ENCODE data around the gene PRKCB.
"Not testable (repeated sequence)": the region's sequence is repeated elsewhere in the genome, so short reads cannot be mapped to it uniquely, and the experiment has no call there.

The PRKCB gene

GRCh38 chr16:24135624-24136565 lies 300.1 kb downstream of the PRKCB start:
- DNase-seq (ENCODE audit: low read depth): no peak

- DNase-seq (ENCODE audit: low read depth): no peak
Measured at GRCh38 chr16:24138024-24138423, 302.2 kb downstream of the PRKCB start.

- no peak for DNase-seq (ENCODE audit: low read depth)
Measured at GRCh38 chr16:24138575-24138974, 302.8 kb downstream of the PRKCB start.

- no peak for DNase-seq (ENCODE audit: low read depth)
Measured at GRCh38 chr16:24139282-24139681, 303.5 kb downstream of the PRKCB start.

GRCh38 chr16:24140730-24141129 lies 304.9 kb downstream of the PRKCB start:
- DNase-seq (ENCODE audit: low read depth): no peak

GRCh38 chr16:24141466-24141865 lies 305.7 kb downstream of the PRKCB start:
- no peak for DNase-seq (ENCODE audit: low read depth)

- DNase-seq (ENCODE audit: low read depth): no peak
Measured at GRCh38 chr16:24141917-24142316, 306.1 kb downstream of the PRKCB start.

- no peak for DNase-seq (ENCODE audit: low read depth)
Measured at GRCh38 chr16:24145927-24146326, 310.1 kb downstream of the PRKCB start.

- no peak for DNase-seq (ENCODE audit: low read depth)
Measured at GRCh38 chr16:24146518-24146917, 310.7 kb downstream of the PRKCB start.

- DNase-seq (ENCODE audit: low read depth): no peak
Measured at GRCh38 chr16:24149102-24149501, 313.3 kb downstream of the PRKCB start.

GRCh38 chr16:24150282-24150681 lies 314.5 kb downstream of the PRKCB start:
- DNase-seq (ENCODE audit: low read depth): no peak

GRCh38 chr16:24151482-24151939 lies 315.7 kb downstream of the PRKCB start:
- no peak for DNase-seq (ENCODE audit: low read depth)

GRCh38 chr16:24152048-24152447 lies 316.3 kb downstream of the PRKCB start:
- DNase-seq (ENCODE audit: low read depth): not testable (repeated sequence)

GRCh38 chr16:24152826-24153225 lies 317.0 kb downstream of the PRKCB start:
- DNase-seq (ENCODE audit: low read depth): no peak

- no peak for DNase-seq (ENCODE audit: low read depth)
Measured at GRCh38 chr16:24156777-24157176, 321.0 kb downstream of the PRKCB start.

GRCh38 chr16:24163935-24164334 lies 328.2 kb downstream of the PRKCB start:
- no peak for DNase-seq (ENCODE audit: low read depth)

- no peak for DNase-seq (ENCODE audit: low read depth)
Measured at GRCh38 chr16:24164416-24164815, 328.6 kb downstream of the PRKCB start.

GRCh38 chr16:24165273-24165672 lies 329.5 kb downstream of the PRKCB start:
- DNase-seq (ENCODE audit: low read depth): no peak

- DNase-seq (ENCODE audit: low read depth): no peak
Measured at GRCh38 chr16:24166661-24167528, 331.1 kb downstream of the PRKCB start.

- no peak for DNase-seq (ENCODE audit: low read depth)
Measured at GRCh38 chr16:24168856-24169255, 333.1 kb downstream of the PRKCB start.

GRCh38 chr16:24170407-24170806 lies 334.6 kb downstream of the PRKCB start:
- DNase-seq (ENCODE audit: low read depth): no peak

GRCh38 chr16:24174504-24174903 lies 338.7 kb downstream of the PRKCB start:
- DNase-seq (ENCODE audit: low read depth): no peak

GRCh38 chr16:24174957-24175356 lies 339.2 kb downstream of the PRKCB start:
- no peak for DNase-seq (ENCODE audit: low read depth)

All from GM04504 (cell line).